22Rv1 (cell line): ENCODE results near the gene FLACC1.

Experiments
- H3K27ac ChIP-seq: fragments of 450-650 bp; 2 replicates; pipeline ENCODE4 v1.5.1; 2017
- CTCF ChIP-seq: fragments of 450-650 bp; IDR thresholded peaks from 2 replicates; pipeline ENCODE4 v1.5.1; 2017; ENCODE audit warnings: mild to moderate bottlenecking
- ZFX ChIP-seq: fragments of 450-650 bp; IDR thresholded peaks from 2 replicates; pipeline ENCODE4 v1.6.1; 2017; ENCODE audit warnings: antibody characterized with exemption, borderline replicate concordance

FLACC1 gene

GRCh38 chr2:201327678-201328077 lies 29.5 kb downstream of the FLACC1 start:
- TF ChIP-seq ZFX (no peak), CTCF (no peak)
- H3K27ac ChIP-seq, result no peak overlapping the region

- TF ChIP-seq CTCF, result no peak
- TF ChIP-seq ZFX, result no peak
- H3K27ac ChIP-seq, result no peak overlapping the region
Observed at GRCh38 chr2:201322772-201323171, 34.4 kb downstream of the FLACC1 start.

GRCh38 chr2:201320701-201321100 lies 36.4 kb downstream of the FLACC1 start:
- H3K27ac ChIP-seq, result no peak overlapping the region
- TF ChIP-seq CTCF (no peak), ZFX (no peak)

GRCh38 chr2:201320257-201320656 lies 36.9 kb downstream of the FLACC1 start:
- TF ChIP-seq CTCF (no peak), ZFX (no peak)
- H3K27ac ChIP-seq, result no peak overlapping the region

GRCh38 chr2:201319511-201319910 lies 37.6 kb downstream of the FLACC1 start:
- H3K27ac ChIP-seq, result no peak overlapping the region
- TF ChIP-seq ZFX, result no peak
- no peak for TF ChIP-seq CTCF

- TF ChIP-seq CTCF (no peak), ZFX (no peak)
- H3K27ac ChIP-seq, result no peak overlapping the region
Observed at GRCh38 chr2:201313362-201313761, 43.8 kb downstream of the FLACC1 start.

- no peak overlapping the region for H3K27ac ChIP-seq
- TF ChIP-seq CTCF (no peak), ZFX (no peak)
Observed at GRCh38 chr2:201308914-201309313, 48.2 kb downstream of the FLACC1 start.
